ENCODE measurements around the gene BTBD9.

The BTBD9 gene

GRCh38 chr6:38155144-38155543 is 484.6 kb downstream of the BTBD9 start:
- Histone ChIP-seq H3K27ac (no peak overlapping the region), H3K27me3 (ENCODE audit: insufficient read depth, low read depth, severe bottlenecking) (no peaks in the 10 kb centered on the region)

DNA sequence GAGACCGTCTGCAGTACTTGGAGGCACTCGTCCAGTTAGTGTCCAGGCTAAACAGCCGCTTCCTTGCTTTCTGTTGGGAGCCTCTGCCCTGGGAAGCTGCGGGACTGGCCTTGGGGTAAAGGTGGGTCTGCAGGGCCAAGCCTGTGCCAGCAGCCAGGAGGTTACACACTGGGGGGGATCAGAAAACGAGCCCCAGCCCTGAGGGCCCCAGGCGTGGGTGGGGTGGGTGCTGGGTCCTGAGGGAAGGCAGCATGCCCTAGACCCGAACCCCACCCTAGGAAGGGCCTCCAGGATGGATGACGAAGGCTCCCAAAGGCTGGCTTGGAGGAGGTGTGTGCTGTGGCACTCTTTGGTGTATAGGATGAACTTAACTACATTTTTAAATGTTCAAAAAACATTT is 485.0 kb downstream of the BTBD9 start:
- H3K4me3 ChIP-seq (ENCODE audit: low read depth, low read length): no peak overlapping the region
- TF ChIP-seq, protein P1, sequence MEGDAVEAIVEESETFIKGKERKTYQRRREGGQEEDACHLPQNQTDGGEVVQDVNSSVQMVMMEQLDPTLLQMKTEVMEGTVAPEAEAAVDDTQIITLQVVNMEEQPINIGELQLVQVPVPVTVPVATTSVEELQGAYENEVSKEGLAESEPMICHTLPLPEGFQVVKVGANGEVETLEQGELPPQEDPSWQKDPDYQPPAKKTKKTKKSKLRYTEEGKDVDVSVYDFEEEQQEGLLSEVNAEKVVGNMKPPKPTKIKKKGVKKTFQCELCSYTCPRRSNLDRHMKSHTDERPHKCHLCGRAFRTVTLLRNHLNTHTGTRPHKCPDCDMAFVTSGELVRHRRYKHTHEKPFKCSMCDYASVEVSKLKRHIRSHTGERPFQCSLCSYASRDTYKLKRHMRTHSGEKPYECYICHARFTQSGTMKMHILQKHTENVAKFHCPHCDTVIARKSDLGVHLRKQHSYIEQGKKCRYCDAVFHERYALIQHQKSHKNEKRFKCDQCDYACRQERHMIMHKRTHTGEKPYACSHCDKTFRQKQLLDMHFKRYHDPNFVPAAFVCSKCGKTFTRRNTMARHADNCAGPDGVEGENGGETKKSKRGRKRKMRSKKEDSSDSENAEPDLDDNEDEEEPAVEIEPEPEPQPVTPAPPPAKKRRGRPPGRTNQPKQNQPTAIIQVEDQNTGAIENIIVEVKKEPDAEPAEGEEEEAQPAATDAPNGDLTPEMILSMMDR (IDR thresholded peaks at IDR 0.05; ENCODE audit: low read depth, low read length): no peak
- peaks cover 16% of the 10 kb centered on the region for H3K36me3 ChIP-seq
- H3K27me3 ChIP-seq (ENCODE audit: insufficient read depth, low read depth, severe bottlenecking): no peaks in the 10 kb centered on the region
- no peak for DNase-seq
- no peak overlapping the region for H3K27ac ChIP-seq
- H3K9me3 ChIP-seq (ENCODE audit: severe bottlenecking): no peaks in the 10 kb centered on the region

More at GRCh38 chr6:38155144-38155543, 484.6 kb downstream of the BTBD9 start:
- Histone ChIP-seq H3K9me3 (ENCODE audit: severe bottlenecking) (no peaks in the 10 kb centered on the region), H3K36me3 (peaks cover 20% of the 10 kb centered on the region), H3K4me3 (ENCODE audit: low read depth, low read length) (no peak overlapping the region)
- no peak for DNase-seq
- TF ChIP-seq, protein P1 (IDR thresholded peaks at IDR 0.05; ENCODE audit: low read depth, low read length): no peak

DNA sequence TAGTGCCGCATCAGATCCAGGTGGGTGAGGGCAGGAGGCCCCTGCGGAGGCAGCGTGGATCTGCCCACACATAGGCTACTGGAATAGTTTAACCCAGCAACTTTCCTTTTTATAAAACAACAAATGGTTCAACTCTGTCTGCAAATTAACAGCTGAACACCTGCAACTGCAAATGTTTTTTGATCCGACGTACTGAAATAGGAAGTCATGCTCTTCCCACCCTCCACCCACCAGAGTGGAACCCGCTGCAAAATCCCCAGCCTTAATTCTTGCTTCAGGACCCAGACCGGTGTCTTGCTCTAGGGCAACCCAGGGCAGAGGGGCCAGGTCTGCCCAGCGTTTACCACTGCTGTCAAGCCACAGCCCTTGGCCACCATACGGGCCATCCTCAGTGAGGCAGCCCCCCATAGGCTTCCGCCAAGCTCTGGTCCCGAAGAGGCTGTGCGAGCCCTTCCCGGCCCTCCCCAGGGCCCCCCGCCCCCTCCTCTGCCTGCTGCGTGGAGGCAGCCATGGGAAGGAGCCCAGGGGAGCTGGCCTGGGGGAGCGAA is 485.9 kb downstream of the BTBD9 start:
- H3K9me3 ChIP-seq (ENCODE audit: severe bottlenecking): no peaks in the 10 kb centered on the region
- TF ChIP-seq, protein P1 (IDR thresholded peaks at IDR 0.05; ENCODE audit: low read depth, low read length): no peak
- H3K36me3 ChIP-seq: peaks cover 12% of the 10 kb centered on the region
- no peak overlapping the region for H3K27ac ChIP-seq
- no peak overlapping the region for H3K4me3 ChIP-seq (ENCODE audit: low read depth, low read length)
- no peaks in the 10 kb centered on the region for H3K27me3 ChIP-seq (ENCODE audit: insufficient read depth, low read depth, severe bottlenecking)
- no peak for DNase-seq

- Histone ChIP-seq H3K27ac (no peak overlapping the region), H3K4me3 (ENCODE audit: low read depth, low read length) (no peak overlapping the region), H3K9me3 (ENCODE audit: severe bottlenecking) (no peaks in the 10 kb centered on the region), H3K27me3 (ENCODE audit: insufficient read depth, low read depth, severe bottlenecking) (no peaks in the 10 kb centered on the region), H3K36me3 (peaks cover 12% of the 10 kb centered on the region)
- peak; percentile 9 for DNase-seq
- TF ChIP-seq, protein P1 (IDR thresholded peaks at IDR 0.05; ENCODE audit: low read depth, low read length): no peak
Observed at GRCh38 chr6:38153076-38153797, 486.5 kb downstream of the BTBD9 start.

DNA sequence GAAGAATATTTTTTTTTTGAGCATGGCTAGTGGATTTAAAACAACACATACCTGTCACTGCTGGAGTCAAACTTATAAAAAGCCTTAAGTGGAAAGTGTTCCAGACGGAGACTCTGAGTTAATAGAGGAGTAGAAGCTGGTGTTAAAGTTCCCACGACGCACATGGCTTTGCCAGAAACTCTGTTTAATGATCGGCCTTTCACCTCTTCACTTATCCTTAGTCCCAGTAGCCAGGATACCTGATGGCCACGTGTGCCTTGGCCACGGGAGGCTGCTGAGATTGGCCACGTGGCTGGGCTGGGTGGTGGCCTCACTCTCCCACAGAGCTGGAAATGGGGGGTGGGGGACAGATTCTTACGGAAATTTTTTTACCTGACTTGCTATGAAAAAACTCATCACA is 487.1 kb downstream of the BTBD9 start:
- Histone ChIP-seq H3K27me3 (ENCODE audit: insufficient read depth, low read depth, severe bottlenecking) (no peaks in the 10 kb centered on the region), H3K9me3 (ENCODE audit: severe bottlenecking) (no peaks in the 10 kb centered on the region), H3K27ac (no peak overlapping the region), H3K36me3 (peaks cover 12% of the 10 kb centered on the region), H3K4me3 (ENCODE audit: low read depth, low read length) (no peak overlapping the region)
- no peak for DNase-seq
- TF ChIP-seq, protein P1 (IDR thresholded peaks at IDR 0.05; ENCODE audit: low read depth, low read length): no peak

Data from WERI-Rb-1 (cell line).